K562 (cell line): ENCODE data around the gene SNAPC3. TPM values are rescaled to one million over a fixed set of nuclear protein-coding genes. Genes with fewer than 3 reads are reported as not detected.
"Not testable (repeated sequence)": the region's sequence is repeated elsewhere in the genome, so short reads cannot be mapped to it uniquely, and the experiment has no call there.

Experiments used
- ATAC-seq: fragments of 200-7000 bp; cut with Tn5 transposase; 3 replicates; pipeline ENCODE4 v1.9.1; 2020; ENCODE audit warnings: moderate library complexity
- BruUV-seq: library from RNA; stranded (reverse); fragments of 400-500 nt; replicated peaks from 2 replicates; lab custom pipeline; 2021; lab: Mats Ljungman, UMichigan
- CTCF ChIA-PET: fragments of 300-600 bp; formaldehyde crosslinking; extraction: SDS; loops from one replicate; lab custom pipeline; 2021; ENCODE audit warnings: low intra/inter-chr PET ratio; lab: Yijun Ruan, JAX
- POLR2A ChIA-PET: fragments of 300-600, 350-650 bp; sonication (Branson Sonifier 250); formaldehyde crosslinking; extraction: SDS; loops from one replicate; lab custom pipeline; 2021; ENCODE audit warnings: antibody characterized with exemption, inconsistent platforms; lab: Yijun Ruan, JAX
- DNase-seq, 4 experiments: peaks; one replicate each; pipeline versions ENCODE4 v3.0.0 to v3.0.0-alpha.2; 2011 to 2018; ENCODE audit warnings: low spot score in 3 of 4, mixed read lengths in 3 of 4; ENCODE audit errors: extremely low read depth in 1 of 4
- FAIRE-seq: peaks from 2 replicates; lab custom pipeline; 2011; peaks lifted over from hg19 to GRCh38; lab: Jason Lieb, UNC
- H2AFZ ChIP-seq: 2 replicates; pipeline ENCODE4 v1.6.0; 2011; ENCODE audit warnings: low read depth, low read length, control low read depth, inconsistent platforms
- H3K27ac ChIP-seq: fragments of 200-600 bp; 3 replicates; pipeline ENCODE4 v1.8.0; 2011; ENCODE audit warnings: low read depth, mild to moderate bottlenecking, control low read depth, inconsistent platforms, low read length, moderate library complexity, mixed read lengths; ENCODE audit errors: extremely low read depth
- H3K27me3 ChIP-seq, 2 experiments: fragments of 300-600 bp in 1 of 2; 2 replicates in 1 of 2; 3 replicates in 1 of 2; pipeline versions ENCODE4 v1.6.0 to v1.8.0; 2011; ENCODE audit warnings: inconsistent platforms in 2 of 2, low read length in 2 of 2, mild to moderate bottlenecking in 1 of 2, mixed read lengths in 1 of 2, moderate library complexity in 1 of 2; ENCODE audit not compliant: control insufficient read depth in 2 of 2, insufficient read depth in 2 of 2
- H3K36me3 ChIP-seq: fragments of 300-600 bp; 3 replicates; pipeline ENCODE4 v1.8.0; 2011; ENCODE audit warnings: mild to moderate bottlenecking, low read length, inconsistent platforms; ENCODE audit not compliant: control insufficient read depth, insufficient read depth
- H3K4me1 ChIP-seq, 2 experiments: fragments of 200-600 bp in 1 of 2; replicated peaks in 1 of 2; 2 replicates in 1 of 2; 3 replicates in 1 of 2; pipeline versions ENCODE4 v1.5.1 to v1.8.0; 2011; ENCODE audit warnings: inconsistent platforms in 2 of 2, low read length in 2 of 2, mild to moderate bottlenecking in 1 of 2, mixed read lengths in 1 of 2, moderate library complexity in 1 of 2; ENCODE audit not compliant: control insufficient read depth in 2 of 2, insufficient read depth in 2 of 2
- H3K4me2 ChIP-seq: 2 replicates; pipeline ENCODE4 v1.6.1; 2011; ENCODE audit warnings: low read length, control low read depth, inconsistent platforms, mixed read lengths; ENCODE audit not compliant: insufficient read depth
- H3K4me3 ChIP-seq: fragments of 200-600 bp; sonication (generic), shearing (Covaris generic); 2 replicates; pipeline ENCODE4 v1.5.1; 2016; ENCODE audit warnings: control low read depth, inconsistent platforms
- H3K79me2 ChIP-seq: fragments of 200-600 bp; 3 replicates; pipeline ENCODE4 v1.8.0; 2011; ENCODE audit warnings: low read length, inconsistent platforms; ENCODE audit not compliant: control insufficient read depth, insufficient read depth
- H3K9ac ChIP-seq, 2 experiments: 2 replicates each; pipeline versions ENCODE4 v1.6.0 to v1.6.1; 2011; ENCODE audit warnings: low read depth in 2 of 2, low read length in 2 of 2, control low read depth in 1 of 2, inconsistent platforms in 1 of 2, mild to moderate bottlenecking in 1 of 2, mixed read lengths in 1 of 2; ENCODE audit not compliant: insufficient read depth in 1 of 2
- H3K9me1 ChIP-seq: one replicate; pipeline ENCODE4 v1.6.0; 2011; ENCODE audit warnings: inconsistent platforms, mild to moderate bottlenecking, low read length, moderate library complexity; ENCODE audit not compliant: control insufficient read depth, insufficient read depth
- H3K9me3 ChIP-seq: replicated peaks from 2 replicates; pipeline ENCODE4 v1.5.1; 2011; ENCODE audit warnings: low read depth, low read length, inconsistent platforms; ENCODE audit not compliant: control insufficient read depth, insufficient read depth
- H4K20me1 ChIP-seq: replicated peaks from 2 replicates; pipeline ENCODE4 v1.6.1; 2011; ENCODE audit warnings: low read length, inconsistent platforms, mixed read lengths; ENCODE audit not compliant: control insufficient read depth, insufficient read depth
- WGBS: fragments of 100-300 bp; shearing (Covaris generic); methylation state at CpG from one replicate; pipeline ENCODE4 v1.1.6; 2016; ENCODE audit warnings: low coverage, mixed read lengths; ENCODE audit not compliant: insufficient coverage; ENCODE audit errors: missing lambda C conversion rate; 5-methylcytosine and 5-hydroxymethylcytosine counted together
- in situ Hi-C: fragments of 300-500 bp; cut with MboI; formaldehyde crosslinking; loops from 4 replicates; pipeline ENCODE4 v1.15.0; 2018; ENCODE audit warnings: inconsistent platforms, mixed read lengths
- intact Hi-C: fragments of 100-400 bp; cut with micrococcal nuclease; formaldehyde crosslinking; loops from 2 replicates; pipeline ENCODE4 v1.14.2; 2022
- polyA plus RNA-seq, 8 experiments: library from polyadenylated mRNA; depleted of rRNA in 4 of 8; stranded (reverse) in 5 of 8; unstranded in 3 of 8; fragments of >200 nt; fragmentation: Nextera tagmentation in 2 of 8; fragmentation: Illumina TruSeq in 1 of 8; extraction: Ambion mirVana in 2 of 8; extraction: Trizol in 1 of 8; gene quantifications; 2 replicates each; pipeline versions ENCODE4 v1.2.1 to v1.2.3, GENCODE V29; 2011 to 2014; ENCODE audit warnings: inconsistent platforms in 1 of 8, missing spikeins in 1 of 8
- total RNA-seq, 7 experiments: library from RNA; depleted of rRNA in 6 of 7; stranded (reverse); fragments of >200 nt in 6 of 7; fragmentation: Illumina TruSeq in 2 of 7; extraction: Trizol in 2 of 7; gene quantifications; 2 replicates each; pipeline versions ENCODE4 v1.2.1 to v1.2.3, GENCODE V29; 2011 to 2021; ENCODE audit warnings: low replicate concordance in 1 of 7
- TF ChIP-seq, protein P1 (sequence below): sonication (generic); formaldehyde crosslinking; IDR thresholded peaks from 2 replicates; pipeline ENCODE4 v1.8.1; 2023; ENCODE audit warnings: mild to moderate bottlenecking, missing genetic modification reagents

SNAPC3 gene
- total and polyA plus RNA-seq, 9 of the 15 experiments (the other 6 are each of a cell fraction or from before 2014, with no cell fraction given), result 2.3 to 38.9 (median 19.8) TPM

DNA sequence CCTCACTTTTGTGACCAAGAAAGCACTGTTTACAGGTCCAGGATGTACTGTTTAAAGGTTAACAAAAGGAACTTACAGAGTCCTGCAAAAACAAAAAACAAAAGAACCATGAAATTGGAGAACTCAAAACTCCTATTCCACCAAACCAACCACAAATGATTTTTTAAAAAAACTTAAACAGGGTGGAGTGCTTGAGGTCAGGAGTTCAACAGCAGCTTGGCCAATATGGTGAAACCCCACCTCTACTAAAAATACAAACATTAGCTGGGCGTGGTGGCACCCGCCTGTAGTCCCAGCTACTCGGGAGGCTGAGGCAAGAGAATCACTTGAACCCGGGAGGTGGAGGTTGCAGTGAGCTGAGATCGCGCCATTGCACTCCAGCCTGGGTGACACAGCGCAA, 5.0 kb downstream of the SNAPC3 start:
- CTCF ChIA-PET, H3K9me1 ChIP-seq, DNase-seq, H3K4me3 ChIP-seq, H4K20me1 ChIP-seq, H3K4me2 ChIP-seq, H3K9ac ChIP-seq, FAIRE-seq, H3K9me3 ChIP-seq, in situ Hi-C loops, BruUV-seq, H3K27me3 ChIP-seq, ATAC-seq, H3K27ac ChIP-seq, intact Hi-C loops, H2AFZ ChIP-seq: not testable (repeated sequence)
- POLR2A ChIA-PET, result interaction anchor here (1.4 kb wide), 1 partner anchor 25 kb away, joined by 4 read pairs; no protein-coding TSS in a partner anchor
- H3K4me1 ChIP-seq, result peaks cover 6 to 18% of the 10 kb centered on the region in 2 experiments; a peak in 4 of 5 replicates
- TF ChIP-seq, protein P1, sequence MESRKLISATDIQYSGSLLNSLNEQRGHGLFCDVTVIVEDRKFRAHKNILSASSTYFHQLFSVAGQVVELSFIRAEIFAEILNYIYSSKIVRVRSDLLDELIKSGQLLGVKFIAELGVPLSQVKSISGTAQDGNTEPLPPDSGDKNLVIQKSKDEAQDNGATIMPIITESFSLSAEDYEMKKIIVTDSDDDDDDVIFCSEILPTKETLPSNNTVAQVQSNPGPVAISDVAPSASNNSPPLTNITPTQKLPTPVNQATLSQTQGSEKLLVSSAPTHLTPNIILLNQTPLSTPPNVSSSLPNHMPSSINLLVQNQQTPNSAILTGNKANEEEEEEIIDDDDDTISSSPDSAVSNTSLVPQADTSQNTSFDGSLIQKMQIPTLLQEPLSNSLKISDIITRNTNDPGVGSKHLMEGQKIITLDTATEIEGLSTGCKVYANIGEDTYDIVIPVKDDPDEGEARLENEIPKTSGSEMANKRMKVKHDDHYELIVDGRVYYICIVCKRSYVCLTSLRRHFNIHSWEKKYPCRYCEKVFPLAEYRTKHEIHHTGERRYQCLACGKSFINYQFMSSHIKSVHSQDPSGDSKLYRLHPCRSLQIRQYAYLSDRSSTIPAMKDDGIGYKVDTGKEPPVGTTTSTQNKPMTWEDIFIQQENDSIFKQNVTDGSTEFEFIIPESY (CRISPR knock-in tag), result peak; percentile 52; the same call in 1 of the 2 replicates
- peaks cover 59% of the 10 kb centered on the region for H3K36me3 ChIP-seq
- peaks cover 92% of the 10 kb centered on the region for H3K79me2 ChIP-seq
- WGBS, result 87% methylated on average over 3 of the region's 7 CpGs
